ENCODE measurements around the gene SLC9A3.
"Not testable (repeated sequence)": the region's sequence is repeated elsewhere in the genome, so short reads cannot be mapped to it uniquely, and the experiment has no call there.

Gene SLC9A3

GRCh38 chr5:566636-567309, 42.5 kb upstream of the SLC9A3 start:
- Mint-ChIP-seq H3K27me3 (peaks cover 13% of the 10 kb centered on the region), H3K4me3 (no peak overlapping the region), H3K4me1 (no peaks in the 10 kb centered on the region), H3K9me3 (no peaks in the 10 kb centered on the region), H3K27ac (ENCODE audit: low read depth) (no peak overlapping the region), H3K36me3 (ENCODE audit: insufficient read depth) (no peaks in the 10 kb centered on the region)
- ATAC-seq (replicated peaks; ENCODE audit: extremely low read depth, poor library complexity, severe bottlenecking) (no peak), DNase-seq (ENCODE audit: low spot score in 2 of 2) (no peak)

GRCh38 chr5:565782-566440, 41.7 kb upstream of the SLC9A3 start:
- ATAC-seq (replicated peaks; ENCODE audit: extremely low read depth, poor library complexity, severe bottlenecking) = no peak
- H3K36me3 Mint-ChIP-seq (ENCODE audit: insufficient read depth) = no peaks in the 10 kb centered on the region
- DNase-seq (ENCODE audit: low spot score in 2 of 2) = peak in 1 of 2 donors; percentile 3
- H3K4me3 Mint-ChIP-seq = no peak overlapping the region
- H3K9me3 Mint-ChIP-seq = no peaks in the 10 kb centered on the region
- no peak overlapping the region for H3K27ac Mint-ChIP-seq (ENCODE audit: low read depth)
- H3K27me3 Mint-ChIP-seq = peaks cover 13% of the 10 kb centered on the region
- H3K4me1 Mint-ChIP-seq = no peaks in the 10 kb centered on the region

DNA sequence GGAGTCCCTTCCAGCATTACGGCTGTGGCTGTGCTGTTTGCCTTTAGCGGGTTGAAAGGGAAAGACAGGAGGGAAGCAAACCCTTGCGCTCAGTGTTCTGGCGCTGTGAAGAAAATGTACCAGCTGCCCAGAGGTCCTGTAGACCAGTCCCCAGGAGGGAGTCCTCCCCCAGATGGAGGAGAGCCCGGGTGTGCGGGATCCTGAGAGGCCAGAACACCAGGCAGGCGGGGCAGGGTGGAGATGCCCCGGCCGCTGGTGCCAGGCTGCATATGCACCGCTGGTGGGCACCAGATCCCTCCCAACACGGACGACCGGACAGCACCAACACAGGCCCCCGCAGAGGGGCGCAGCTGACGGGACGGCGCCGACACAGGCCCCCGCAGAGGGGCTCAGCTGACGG, 37.2 kb upstream of the SLC9A3 start:
- H3K4me1 Mint-ChIP-seq = no peaks in the 10 kb centered on the region
- no peaks in the 10 kb centered on the region for H3K36me3 Mint-ChIP-seq (ENCODE audit: insufficient read depth)
- no peak for ATAC-seq (replicated peaks; ENCODE audit: extremely low read depth, poor library complexity, severe bottlenecking)
- no peak for DNase-seq (ENCODE audit: low spot score in 2 of 2)
- H3K9me3 Mint-ChIP-seq = no peaks in the 10 kb centered on the region
- no peak overlapping the region for H3K27ac Mint-ChIP-seq (ENCODE audit: low read depth)
- H3K4me3 Mint-ChIP-seq = no peak overlapping the region
- H3K27me3 Mint-ChIP-seq = peaks cover 10% of the 10 kb centered on the region

GRCh38 chr5:560792-561166, 36.5 kb upstream of the SLC9A3 start:
- no peaks in the 10 kb centered on the region for H3K36me3 Mint-ChIP-seq (ENCODE audit: insufficient read depth)
- no peaks in the 10 kb centered on the region for H3K9me3 Mint-ChIP-seq
- no peak overlapping the region for H3K27ac Mint-ChIP-seq (ENCODE audit: low read depth)
- no peak for ATAC-seq (replicated peaks; ENCODE audit: extremely low read depth, poor library complexity, severe bottlenecking)
- peaks cover 10% of the 10 kb centered on the region for H3K27me3 Mint-ChIP-seq
- no peaks in the 10 kb centered on the region for H3K4me1 Mint-ChIP-seq
- DNase-seq (ENCODE audit: low spot score in 2 of 2) = no peak
- no peak overlapping the region for H3K4me3 Mint-ChIP-seq

DNA sequence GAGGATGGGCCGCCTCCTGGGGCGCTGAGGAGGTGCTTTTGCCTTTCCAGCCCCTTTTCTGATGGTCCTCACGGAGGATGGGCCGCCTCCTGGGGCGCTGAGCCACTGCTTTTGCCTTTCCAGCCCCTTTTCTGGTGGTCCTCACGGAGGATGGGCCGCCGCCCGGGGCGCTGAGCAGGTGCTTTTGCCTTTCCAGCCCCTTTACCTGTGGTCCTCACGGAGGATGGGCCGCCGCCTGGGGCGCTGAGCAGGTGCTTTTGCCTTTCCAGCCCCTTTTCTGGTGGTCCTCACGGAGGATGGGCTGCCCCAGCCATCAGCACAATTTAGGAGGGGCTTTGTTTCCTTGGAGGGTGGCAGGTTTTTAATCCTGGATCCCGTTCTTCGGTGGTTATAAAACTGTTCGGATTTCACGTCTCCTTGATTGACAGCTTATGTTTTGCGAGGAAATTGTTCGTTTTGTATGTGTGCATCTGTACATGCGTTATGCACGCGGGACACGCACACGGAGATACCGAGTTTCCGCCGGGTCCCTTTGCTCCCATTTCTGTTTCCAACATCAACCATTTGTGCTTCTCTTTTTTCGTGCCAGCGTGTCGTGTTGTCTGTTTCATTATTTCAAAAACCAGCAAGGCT, 34.7 kb upstream of the SLC9A3 start:
- H3K4me1 Mint-ChIP-seq = no peaks in the 10 kb centered on the region
- ATAC-seq (replicated peaks; ENCODE audit: extremely low read depth, poor library complexity, severe bottlenecking) (no peak), DNase-seq (ENCODE audit: low spot score in 2 of 2) (no peak)
- no peaks in the 10 kb centered on the region for H3K9me3 Mint-ChIP-seq
- H3K36me3 Mint-ChIP-seq (ENCODE audit: insufficient read depth) = peaks cover 2% of the 10 kb centered on the region
- H3K27ac Mint-ChIP-seq (ENCODE audit: low read depth) = no peak overlapping the region
- H3K4me3 Mint-ChIP-seq = no peak overlapping the region
- H3K27me3 Mint-ChIP-seq = peaks cover 10% of the 10 kb centered on the region

- no peaks in the 10 kb centered on the region for H3K9me3 Mint-ChIP-seq
- no peak for ATAC-seq (replicated peaks; ENCODE audit: extremely low read depth, poor library complexity, severe bottlenecking)
Observed at GRCh38 chr5:558326-558725, 34.1 kb upstream of the SLC9A3 start.

GRCh38 chr5:557917-558316, 33.7 kb upstream of the SLC9A3 start:
- not testable (repeated sequence) for H3K4me1 Mint-ChIP-seq; H3K9me3 Mint-ChIP-seq; H3K4me3 Mint-ChIP-seq; ATAC-seq (replicated peaks; ENCODE audit: extremely low read depth, poor library complexity, severe bottlenecking); H3K27me3 Mint-ChIP-seq; H3K36me3 Mint-ChIP-seq (ENCODE audit: insufficient read depth); H3K27ac Mint-ChIP-seq (ENCODE audit: low read depth)
- DNase-seq (ENCODE audit: low spot score in 2 of 2) = peak in 1 of 2 donors; percentile 3

More at GRCh38 chr5:558326-558725, 34.1 kb upstream of the SLC9A3 start:
- H3K27ac Mint-ChIP-seq (ENCODE audit: low read depth) = no peak overlapping the region
- peaks cover 2% of the 10 kb centered on the region for H3K36me3 Mint-ChIP-seq (ENCODE audit: insufficient read depth)
- H3K27me3 Mint-ChIP-seq = peaks cover 10% of the 10 kb centered on the region
- H3K4me3 Mint-ChIP-seq = no peak overlapping the region
- no peaks in the 10 kb centered on the region for H3K4me1 Mint-ChIP-seq
- DNase-seq (ENCODE audit: low spot score in 2 of 2) = peak in 1 of 2 donors; percentile 10

DNA sequence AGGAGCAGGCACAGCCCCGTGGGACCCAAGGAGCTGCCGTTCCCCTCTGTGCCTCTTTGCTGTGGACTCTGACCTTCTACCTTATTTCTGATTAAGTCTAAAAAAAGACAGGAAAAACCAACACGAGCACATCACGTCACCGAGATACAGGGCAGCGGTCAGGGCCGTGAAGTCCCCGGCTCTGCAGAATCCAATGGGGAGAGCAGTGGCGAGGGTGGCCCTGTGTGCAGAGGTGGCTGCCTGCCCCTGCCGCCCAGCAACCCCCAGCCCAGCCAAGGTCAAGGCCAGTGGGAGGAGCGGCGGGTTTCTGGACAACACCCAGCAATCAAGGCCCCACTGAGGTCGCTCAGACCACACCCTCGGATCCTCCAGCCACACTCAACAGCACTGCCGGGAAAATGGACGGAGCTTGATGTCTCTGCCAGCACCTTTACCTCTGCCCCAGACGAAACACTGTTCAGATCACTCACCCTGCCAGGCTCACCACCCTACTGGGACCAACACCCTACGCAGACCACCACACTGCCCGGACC, 32.7 kb upstream of the SLC9A3 start:
- no peak for ATAC-seq (replicated peaks; ENCODE audit: extremely low read depth, poor library complexity, severe bottlenecking)
- Mint-ChIP-seq H3K4me1 (no peaks in the 10 kb centered on the region), H3K27ac (ENCODE audit: low read depth) (no peak overlapping the region), H3K9me3 (no peaks in the 10 kb centered on the region), H3K4me3 (no peak overlapping the region), H3K27me3 (peaks cover 10% of the 10 kb centered on the region), H3K36me3 (ENCODE audit: insufficient read depth) (peaks cover 2% of the 10 kb centered on the region)
- DNase-seq (ENCODE audit: low spot score in 2 of 2) = no peak

DNA sequence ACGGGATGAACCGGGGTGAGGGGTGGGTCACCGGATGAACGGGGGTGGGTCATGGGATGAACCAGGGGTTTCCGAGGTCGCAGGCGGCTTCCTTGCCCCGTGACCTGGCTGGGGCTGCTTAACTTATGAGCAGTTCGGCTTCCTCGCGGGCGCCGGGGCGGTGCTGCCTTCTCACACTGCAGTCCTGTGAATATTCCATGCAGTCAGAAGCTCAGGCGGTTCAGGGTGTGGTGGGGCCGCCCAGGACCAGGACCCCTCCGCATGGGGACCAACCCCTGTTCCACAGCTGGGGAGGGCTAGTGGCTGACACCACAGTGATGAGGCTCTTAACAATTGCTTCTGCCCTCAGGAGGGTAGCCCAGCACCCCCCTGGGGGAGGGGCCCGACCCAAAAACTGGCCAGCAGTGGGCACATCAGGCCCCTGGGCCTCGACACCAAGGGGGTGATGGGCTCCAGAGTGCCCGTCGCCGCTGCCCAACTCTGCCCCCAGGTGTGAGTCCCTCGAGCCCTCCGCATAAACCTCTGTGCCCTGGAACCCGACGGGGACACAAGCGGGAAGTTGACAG, 30.9 kb upstream of the SLC9A3 start:
- Mint-ChIP-seq H3K36me3 (ENCODE audit: insufficient read depth) (peaks cover 2% of the 10 kb centered on the region), H3K9me3 (no peaks in the 10 kb centered on the region), H3K27me3 (peaks cover 21% of the 10 kb centered on the region), H3K27ac (ENCODE audit: low read depth) (no peak overlapping the region), H3K4me3 (no peak overlapping the region), H3K4me1 (no peaks in the 10 kb centered on the region)
- DNase-seq (ENCODE audit: low spot score in 2 of 2) = no peak
- no peak for ATAC-seq (replicated peaks; ENCODE audit: extremely low read depth, poor library complexity, severe bottlenecking)

DNA sequence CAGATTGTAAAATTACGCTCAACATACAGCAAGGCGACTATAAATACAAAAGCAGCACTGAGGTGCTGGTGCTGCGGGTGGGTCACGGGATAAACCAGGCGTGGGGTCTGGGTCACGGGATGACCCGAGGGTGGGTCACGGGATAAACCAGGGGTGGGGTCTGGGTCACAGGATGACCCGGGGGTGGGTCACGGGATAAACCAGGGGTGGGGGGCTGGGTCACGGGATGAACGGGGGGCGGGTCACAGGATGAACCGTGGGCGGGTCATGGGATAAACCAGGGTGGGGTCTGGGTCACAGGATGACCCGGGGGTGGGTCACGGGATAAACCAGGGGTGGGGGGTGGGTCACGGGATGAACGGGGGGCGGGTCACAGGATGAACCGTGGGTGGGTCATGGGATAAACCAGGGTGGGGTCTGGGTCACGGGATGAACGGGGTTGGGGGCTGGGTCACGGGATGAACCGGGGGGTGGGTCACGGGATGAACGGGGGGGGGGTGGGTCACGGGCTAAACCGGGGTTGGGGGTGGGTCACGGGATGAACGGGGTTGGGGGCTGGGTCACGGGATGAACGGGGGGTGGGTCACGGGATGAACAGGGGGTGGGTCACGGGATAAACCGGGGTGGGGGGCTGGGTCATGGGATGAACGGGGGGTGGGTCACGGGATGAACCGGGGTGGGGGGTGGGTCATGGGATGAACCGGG, 30.2 kb upstream of the SLC9A3 start:
- Mint-ChIP-seq H3K27ac (ENCODE audit: low read depth) (no peak overlapping the region), H3K27me3 (peaks cover 28% of the 10 kb centered on the region), H3K4me3 (no peak overlapping the region), H3K36me3 (ENCODE audit: insufficient read depth) (peaks cover 2% of the 10 kb centered on the region), H3K4me1 (no peaks in the 10 kb centered on the region), H3K9me3 (no peaks in the 10 kb centered on the region)
- ATAC-seq (replicated peaks; ENCODE audit: extremely low read depth, poor library complexity, severe bottlenecking) = no peak
- no peak for DNase-seq (ENCODE audit: low spot score in 2 of 2)

DNA sequence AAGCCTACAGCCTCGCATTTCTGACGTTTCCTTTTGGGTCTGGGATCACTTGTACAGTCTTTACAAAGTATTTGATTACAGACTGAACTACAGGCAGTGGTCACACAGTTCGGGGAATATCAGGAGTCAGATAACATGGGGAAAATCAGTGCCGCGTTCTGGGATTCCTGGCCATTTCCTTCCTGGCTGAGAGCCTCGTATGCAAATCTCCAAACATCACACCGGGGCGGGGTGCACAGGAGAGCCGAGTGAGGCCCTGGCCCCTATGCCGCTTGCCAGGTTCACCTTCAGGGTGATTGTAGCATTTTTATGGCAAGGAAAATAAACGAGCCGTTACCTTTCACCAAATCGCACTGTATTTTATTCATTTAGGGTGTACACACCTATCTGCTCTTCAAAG, 29.6 kb upstream of the SLC9A3 start:
- Mint-ChIP-seq H3K36me3 (ENCODE audit: insufficient read depth) (peaks cover 2% of the 10 kb centered on the region), H3K4me1 (no peaks in the 10 kb centered on the region), H3K27ac (ENCODE audit: low read depth) (no peak overlapping the region), H3K9me3 (no peaks in the 10 kb centered on the region), H3K27me3 (peaks cover 33% of the 10 kb centered on the region), H3K4me3 (no peak overlapping the region)
- no peak for ATAC-seq (replicated peaks; ENCODE audit: extremely low read depth, poor library complexity, severe bottlenecking)
- DNase-seq (ENCODE audit: low spot score in 2 of 2) = no peak

DNA sequence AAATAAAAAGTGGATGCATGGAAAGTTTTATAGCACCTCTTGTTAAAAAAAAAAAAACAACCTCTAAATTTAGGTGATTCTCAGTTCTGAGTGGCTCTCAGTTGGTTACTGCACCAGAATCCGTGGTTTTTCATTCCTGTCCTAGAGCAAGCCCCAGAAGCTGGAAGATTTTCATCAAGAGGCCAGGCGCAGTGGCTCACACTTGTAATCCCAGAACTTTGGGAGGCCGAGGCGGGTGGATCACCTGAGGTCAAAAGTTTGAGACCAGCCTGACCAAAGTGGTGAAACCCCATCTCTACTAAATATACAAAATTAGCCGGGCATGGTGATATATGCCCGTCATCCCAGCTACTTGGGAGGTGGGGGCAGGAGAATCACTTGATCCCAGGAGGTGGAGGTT, 27.2 kb upstream of the SLC9A3 start:
- Mint-ChIP-seq H3K36me3 (ENCODE audit: insufficient read depth) (peaks cover 2% of the 10 kb centered on the region), H3K9me3 (no peaks in the 10 kb centered on the region), H3K27me3 (peaks cover 34% of the 10 kb centered on the region), H3K27ac (ENCODE audit: low read depth) (no peak overlapping the region), H3K4me1 (no peaks in the 10 kb centered on the region), H3K4me3 (no peak overlapping the region)
- DNase-seq (ENCODE audit: low spot score in 2 of 2) (no peak), ATAC-seq (replicated peaks; ENCODE audit: extremely low read depth, poor library complexity, severe bottlenecking) (no peak)

All from central memory CD8-positive, alpha-beta T cell (primary cell).